NCI-H1436 (cell line): Measurements from ENCODE around the gene SLK.
A peak's percentile ranks its signal among the peaks of the same experiment; 100 is the strongest.

ENCODE experiments used
- DNase-seq: peaks from one replicate; lab custom pipeline; 2025; lab: John Stamatoyannopoulos, UW

Gene SLK

DNA sequence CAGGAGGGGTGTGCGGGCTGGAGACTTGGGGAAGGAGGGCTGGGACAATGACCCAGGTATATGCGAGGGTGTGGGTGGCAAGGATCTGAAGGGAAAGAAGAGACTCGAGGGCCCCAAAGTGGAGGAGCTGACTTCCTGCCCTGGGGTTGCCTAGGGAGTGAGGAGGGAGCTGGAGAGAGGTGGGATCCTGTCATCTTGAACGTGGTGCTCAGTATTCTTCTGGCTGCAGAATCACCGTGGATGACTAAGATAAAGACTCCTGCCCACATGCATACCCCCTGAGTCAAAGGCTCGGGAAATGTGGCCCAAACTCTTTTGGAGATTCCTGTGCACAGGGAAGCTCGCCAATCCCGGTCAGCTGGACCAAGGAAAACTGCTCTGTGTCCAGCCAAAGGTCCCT is 87.5 kb downstream of the SLK start:
- DNase-seq, result no peak

GRCh38 chr10:104056619-104057273 is 89.8 kb downstream of the SLK start:
- no peak for DNase-seq

DNA sequence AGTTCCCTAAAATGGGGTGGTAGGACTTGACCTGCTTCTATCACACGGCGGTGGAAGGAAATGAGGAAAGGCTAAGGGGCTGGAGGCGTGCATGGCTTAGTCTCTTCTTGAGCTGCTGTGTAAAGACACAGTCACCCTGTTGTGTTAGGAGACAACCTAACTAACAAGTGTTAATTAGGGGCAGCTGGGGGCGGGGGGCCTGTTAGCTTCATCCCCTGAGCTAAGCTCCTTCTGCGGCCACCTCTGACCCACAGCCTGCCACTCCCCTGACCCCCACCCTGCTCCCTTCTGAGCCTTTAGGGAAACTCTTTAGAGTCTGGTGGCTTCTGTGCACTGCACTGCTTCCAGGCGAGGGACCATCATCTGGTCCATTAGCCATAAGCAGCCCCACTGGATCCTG is 90.8 kb downstream of the SLK start:
- DNase-seq, result no peak

DNA sequence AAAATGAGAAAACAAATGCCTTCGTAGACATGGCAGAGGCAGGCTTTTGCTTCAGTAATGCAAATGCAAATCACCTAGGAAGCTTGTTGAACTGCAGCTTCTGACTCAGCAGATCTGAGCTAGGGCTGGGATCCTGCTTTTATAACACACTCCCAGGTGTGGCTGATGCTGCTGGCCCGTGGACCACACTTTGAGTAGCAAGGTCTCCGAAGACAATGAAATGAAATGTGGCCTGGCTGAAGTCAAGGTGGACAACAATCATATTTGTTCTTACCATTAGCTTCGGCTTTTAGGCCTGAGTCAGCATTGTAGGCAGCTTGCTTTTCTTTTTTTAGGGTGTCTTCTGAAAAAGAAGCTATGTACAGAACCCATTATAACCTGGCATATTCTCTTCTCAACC is 92.4 kb downstream of the SLK start:
- no peak for DNase-seq

- DNase-seq, result no peak
Measured at GRCh38 chr10:104061196-104061595, 94.3 kb downstream of the SLK start.

DNA sequence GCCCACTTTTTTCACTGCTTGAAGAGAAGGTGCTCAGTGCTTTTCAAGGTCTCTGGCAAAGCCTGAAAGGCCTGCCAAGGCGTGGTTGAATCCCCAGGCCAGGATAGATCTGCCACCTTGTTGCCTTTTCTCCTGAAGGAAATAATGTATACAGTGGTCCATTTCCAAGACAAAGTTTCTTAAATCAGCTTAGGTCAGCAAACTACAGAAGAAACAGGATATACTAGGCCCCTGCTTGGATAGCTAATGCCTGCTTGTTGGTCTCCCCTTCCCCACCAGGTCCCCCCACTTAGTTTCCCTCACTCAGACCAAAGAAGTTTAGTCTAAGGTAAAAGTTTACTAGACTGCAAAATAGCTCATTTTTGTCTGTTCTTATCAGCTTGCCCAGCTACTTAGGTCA is 98.8 kb downstream of the SLK start:
- DNase-seq, result no peak

DNA sequence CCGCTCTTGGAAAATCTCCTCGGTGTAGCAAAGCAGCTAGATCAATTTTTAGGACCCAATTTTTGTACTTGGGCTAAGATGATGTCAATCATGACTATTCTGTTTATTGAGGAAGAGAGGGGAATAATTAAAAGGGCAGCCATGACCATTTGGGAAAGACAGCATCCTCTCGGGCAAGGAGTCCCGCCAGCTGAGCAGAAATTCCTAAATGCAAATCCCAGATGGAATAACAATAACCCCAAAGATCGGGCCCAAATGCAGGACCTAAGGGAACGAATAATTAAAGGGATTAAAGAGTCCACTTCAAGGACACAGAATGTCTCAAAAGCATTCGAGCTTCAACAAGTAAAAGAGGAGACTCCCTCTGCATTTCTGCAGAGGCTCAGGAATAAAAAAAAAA is 100.0 kb downstream of the SLK start:
- DNase-seq, result no peak

DNA sequence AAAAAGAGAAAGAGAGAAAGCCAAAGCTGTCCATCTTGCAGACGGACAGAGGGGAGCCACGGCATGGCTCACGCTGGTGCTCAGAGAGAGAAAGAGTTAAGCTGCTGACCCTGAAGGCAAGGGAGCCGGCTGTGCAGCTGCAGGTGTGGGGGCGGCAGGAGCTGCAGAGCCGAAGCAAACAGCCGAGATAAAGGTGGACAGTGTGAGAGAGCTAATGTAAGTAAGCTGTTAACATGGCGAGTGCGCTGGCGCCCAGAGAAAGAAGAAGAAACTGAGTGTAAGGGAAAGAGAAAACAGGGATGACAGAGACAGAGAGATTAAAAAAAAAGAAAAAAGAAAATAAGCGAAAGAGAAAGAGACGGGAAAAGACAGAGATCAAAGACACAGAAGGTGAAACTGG is 100.6 kb downstream of the SLK start:
- no peak for DNase-seq

DNA sequence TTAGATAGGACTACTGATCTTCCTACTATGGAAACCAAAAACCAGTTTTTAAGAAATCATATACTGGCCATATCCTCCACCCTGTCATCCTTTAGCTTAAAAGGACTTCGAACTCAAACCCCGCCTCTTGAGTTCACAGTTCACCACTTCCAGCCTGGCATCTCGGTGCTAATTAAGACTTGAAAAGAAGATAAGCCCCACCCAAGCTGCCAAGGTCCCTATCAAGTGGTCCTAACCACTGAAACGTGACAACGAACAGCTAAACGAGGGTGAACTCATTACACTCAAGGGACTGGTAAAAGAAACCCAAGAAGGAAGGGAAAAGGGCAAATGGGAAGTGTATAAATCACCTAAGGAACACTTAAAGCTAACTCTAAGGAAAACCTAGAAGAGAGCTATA is 102.7 kb downstream of the SLK start:
- DNase-seq, result no peak

DNA sequence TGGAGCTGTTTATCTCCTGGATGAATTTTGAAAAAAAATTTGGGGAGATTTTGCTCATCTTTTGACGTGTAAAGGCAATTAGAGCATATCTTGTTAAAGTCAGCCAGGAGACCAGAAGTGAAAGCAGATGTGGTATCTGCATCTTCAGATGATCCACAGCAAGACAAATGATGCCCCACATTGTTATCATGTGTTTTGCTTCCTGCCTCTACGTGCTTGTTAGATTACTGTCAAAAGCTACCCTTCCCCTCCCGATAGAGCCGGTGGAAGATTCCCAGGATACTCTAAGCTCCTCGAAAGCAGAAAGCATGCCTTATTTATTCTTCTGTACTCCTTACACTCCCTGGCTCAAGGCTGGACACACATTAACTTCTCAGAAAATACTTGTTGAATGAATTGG is 105.8 kb downstream of the SLK start:
- DNase-seq, result no peak

DNA sequence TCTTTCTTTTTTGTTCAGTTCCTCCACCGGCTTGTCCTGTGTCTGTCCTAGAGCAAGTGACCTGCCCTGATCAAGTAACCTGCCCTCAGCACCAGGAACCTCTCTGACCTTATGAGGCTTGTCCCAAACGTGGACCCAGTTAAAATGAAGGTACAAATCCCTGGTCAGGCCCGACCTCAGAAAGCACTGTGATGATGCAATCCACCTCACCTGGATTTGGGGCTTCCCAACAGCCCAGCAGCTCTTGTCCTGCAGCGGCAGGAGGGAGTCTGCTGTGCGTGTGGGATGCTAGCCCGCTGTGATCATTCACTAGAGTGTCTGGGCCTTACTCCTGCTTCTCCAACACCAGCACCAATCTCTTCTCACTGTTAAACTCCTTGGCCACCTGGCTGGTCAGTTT is 107.6 kb downstream of the SLK start:
- no peak for DNase-seq

- DNase-seq, result peak; percentile 72
Measured at GRCh38 chr10:104076743-104077160, 109.8 kb downstream of the SLK start.

DNA sequence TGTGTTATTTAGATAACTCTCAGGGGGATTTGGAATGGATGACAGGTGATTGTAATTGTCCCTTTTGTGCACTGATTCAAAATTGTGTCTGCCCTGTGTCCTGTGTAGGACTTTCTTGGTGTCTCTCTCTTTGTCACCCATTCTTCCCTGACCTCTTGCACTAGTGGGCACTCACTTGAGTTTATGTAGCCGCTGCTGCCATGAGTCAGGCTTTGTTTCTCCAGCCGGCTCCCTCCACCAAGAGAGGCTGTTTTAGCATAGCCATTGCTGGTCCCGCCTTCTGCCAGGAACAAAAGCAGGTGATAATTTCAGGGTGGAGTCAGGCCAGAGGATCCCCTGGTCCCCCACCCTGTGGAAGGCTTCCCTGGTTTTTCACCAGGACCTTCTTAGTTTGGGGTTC is 110.3 kb downstream of the SLK start:
- no peak for DNase-seq

DNA sequence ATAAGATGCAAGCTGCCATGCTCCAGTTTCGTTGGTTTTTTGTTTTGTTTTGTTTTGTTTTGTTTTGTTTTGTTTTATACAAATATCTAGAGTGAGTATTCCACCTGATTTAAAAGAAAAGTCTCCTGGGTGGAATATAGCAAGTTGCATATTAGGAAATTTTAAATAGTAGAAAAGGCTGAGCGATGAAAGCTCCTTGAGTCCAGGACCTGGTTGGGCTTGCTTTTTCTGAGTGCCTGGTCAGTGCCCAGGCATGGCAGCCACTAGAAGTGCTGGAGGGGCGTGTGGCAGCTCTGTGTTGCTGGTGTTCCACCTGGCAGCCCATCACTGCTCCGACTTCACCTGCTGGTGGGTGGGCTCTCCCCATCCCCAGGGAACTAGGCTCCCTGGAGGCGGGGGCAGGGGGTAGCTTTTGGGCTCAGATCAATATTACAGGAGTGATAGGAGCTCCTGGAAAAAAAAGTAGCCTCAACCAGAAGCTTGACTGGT is 110.8 kb downstream of the SLK start:
- no peak for DNase-seq
